HepG2 (cell line): ENCODE data around the gene PRM3. TPM values are rescaled to one million over a fixed set of nuclear protein-coding genes. Genes with fewer than 3 reads are reported as not detected.

Experiments
- ARID5B ChIP-seq: IDR thresholded peaks from 2 replicates; pipeline ENCODE4 v1.4.0; 2020; ENCODE audit warnings: mild to moderate bottlenecking, missing genetic modification reagents
- CREB3 ChIP-seq: sonication (generic); formaldehyde crosslinking; IDR thresholded peaks from 2 replicates; pipeline ENCODE4 v1.5.0; 2020; ENCODE audit warnings: missing genetic modification reagents
- JARID2 ChIP-seq: sonication (generic); formaldehyde crosslinking; IDR thresholded peaks from 2 replicates; pipeline ENCODE4 v1.8.1; 2023; ENCODE audit warnings: missing genetic modification reagents, inconsistent platforms; ENCODE audit not compliant: insufficient replicate concordance
- KDM5B ChIP-seq: sonication (generic); formaldehyde crosslinking; IDR thresholded peaks from 2 replicates; pipeline ENCODE4 v1.4.0; 2020; ENCODE audit warnings: missing genetic modification reagents, mild to moderate bottlenecking, borderline replicate concordance
- ZBTB8A ChIP-seq: sonication (generic); formaldehyde crosslinking; IDR thresholded peaks from 2 replicates; pipeline ENCODE4 v1.4.0; 2020; ENCODE audit warnings: mild to moderate bottlenecking, low read depth, missing genetic modification reagents, borderline replicate concordance
- ZNF205 ChIP-seq: IDR thresholded peaks from 2 replicates; pipeline ENCODE4 v1.6.1; 2018; ENCODE audit warnings: missing biosample characterization, missing genetic modification reagents
- ZNF33B ChIP-seq: sonication (generic); formaldehyde crosslinking; IDR thresholded peaks from 2 replicates; pipeline ENCODE4 v1.5.1; 2020; ENCODE audit warnings: mild to moderate bottlenecking, missing genetic modification reagents
- ZNF615 ChIP-seq: sonication (generic); formaldehyde crosslinking; IDR thresholded peaks from 2 replicates; pipeline ENCODE4 v1.5.0; 2020; ENCODE audit warnings: mild to moderate bottlenecking, missing genetic modification reagents, borderline replicate concordance
- ZNF770 ChIP-seq: sonication (generic); formaldehyde crosslinking; IDR thresholded peaks from 2 replicates; pipeline ENCODE4 v1.5.0; 2020; ENCODE audit warnings: mild to moderate bottlenecking, missing genetic modification reagents
- polyA plus RNA-seq, 8 experiments: library from polyadenylated mRNA; depleted of rRNA in 3 of 8; stranded (reverse) in 7 of 8; unstranded in 1 of 8; fragments of >200 nt; fragmentation: Illumina TruSeq in 4 of 8; extraction: Trizol in 4 of 8; gene quantifications; 2 replicates each; pipeline versions ENCODE4 v1.2.1 to v1.2.3, GENCODE V29; 2011 to 2016; ENCODE audit warnings: low read depth in 4 of 8, missing spikeins in 1 of 8, mixed read lengths in 1 of 8; ENCODE audit not compliant: insufficient read depth in 1 of 8
- total RNA-seq, 5 experiments: library from RNA; depleted of rRNA; stranded (reverse); fragments of >200 nt; fragmentation: Illumina TruSeq; extraction: Trizol; gene quantifications; 2 replicates each; pipeline ENCODE4 v1.2.3, GENCODE V29; 2016; ENCODE audit warnings: low read depth in 1 of 5

PRM3 gene
- total and polyA plus RNA-seq, 2 of the 13 experiments (the other 11 are each of a cell fraction or from before 2014, with no cell fraction given): not detected

DNA sequence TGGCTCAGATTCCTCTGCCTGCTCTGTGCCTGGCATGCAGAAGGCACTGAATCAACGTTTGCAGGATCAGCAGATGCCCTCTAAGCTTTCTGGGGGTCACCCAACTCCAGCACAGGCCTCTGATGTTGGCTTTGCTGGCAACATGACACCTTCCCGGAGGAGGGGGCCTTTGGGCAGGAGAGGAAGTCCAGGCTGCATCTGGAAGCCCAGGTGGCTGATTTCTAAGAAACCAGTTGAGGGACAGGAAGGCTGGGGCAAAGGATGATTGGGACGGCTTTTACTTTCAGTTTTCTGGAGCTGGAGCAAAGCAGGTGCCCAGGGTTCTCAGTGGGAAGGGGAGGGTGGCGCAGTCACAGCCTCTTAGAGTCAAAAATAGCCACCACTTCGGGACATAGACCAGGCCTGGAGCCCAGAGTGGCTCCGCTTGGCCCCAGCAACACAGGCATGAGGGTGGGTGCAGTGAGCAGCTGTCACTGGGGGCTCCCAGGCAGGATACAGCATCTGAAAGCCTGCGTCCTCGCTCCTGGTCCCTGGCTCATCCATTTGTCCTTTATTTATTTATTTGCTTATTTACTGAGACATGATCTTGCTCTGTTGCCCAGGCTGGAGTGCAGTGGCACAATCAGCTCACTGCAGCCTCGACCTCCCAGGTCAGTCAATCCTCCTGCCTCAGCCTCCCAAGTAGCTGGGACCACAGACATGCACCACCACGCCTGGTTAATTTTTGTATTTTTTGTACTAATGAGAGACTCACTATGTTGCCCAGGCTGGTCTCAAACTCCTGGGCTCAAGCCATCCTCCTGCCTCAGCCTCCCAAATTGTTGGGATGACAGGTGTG, 32.6 kb downstream of the PRM3 start (continued):
- TF ChIP-seq CREB3 (CRISPR knock-in tag) (no peak), KDM5B (CRISPR knock-in tag) (peak; percentile 25; the same call in 1 of the 2 replicates), ZBTB8A (CRISPR knock-in tag) (no peak), JARID2 (CRISPR knock-in tag) (no peak), ZNF33B (CRISPR knock-in tag) (no peak), ZNF205 (CRISPR knock-in tag) (no peak), ARID5B (CRISPR knock-in tag) (no peak), ZNF615 (CRISPR knock-in tag) (no peak), ZNF770 (peak; percentile 89)
